ENCODE results near the gene SARDH. TPM values are rescaled to one million over a fixed set of nuclear protein-coding genes. Genes with fewer than 3 reads are reported as not detected.

SARDH gene
- total RNA-seq, 1 donor from 2014 or later, result 1.3 TPM

DNA sequence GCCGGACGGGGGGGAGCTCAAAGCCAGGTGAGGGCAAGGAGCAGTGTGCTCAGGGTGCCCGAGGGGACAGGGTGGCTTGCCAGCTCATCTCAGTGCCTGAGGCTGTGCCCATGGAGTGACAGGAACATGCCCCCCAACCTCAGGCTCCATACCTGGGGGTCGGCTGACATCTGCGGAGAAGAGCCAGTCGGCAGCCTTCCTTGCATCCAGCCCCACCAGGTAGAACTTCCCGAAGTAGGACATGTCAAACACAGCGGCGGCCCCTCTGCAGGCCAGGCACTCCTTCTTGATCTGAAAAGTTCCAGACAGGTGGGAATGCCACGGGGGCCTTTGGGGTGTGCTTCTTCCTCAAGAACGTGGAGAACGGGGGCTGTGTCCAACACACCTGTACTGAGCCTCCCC, 42.1 kb downstream of the SARDH start:
- no peak for TF ChIP-seq CTCF (IDR thresholded peaks at IDR 0.05)
- no peak for DNase-seq (ENCODE audit: low spot score in 2 of 2)
- Histone ChIP-seq H3K27me3 (no peaks in the 10 kb centered on the region), H3K4me1 (no peaks in the 10 kb centered on the region), H3K27ac (no peak overlapping the region), H3K9me3 (no peaks in the 10 kb centered on the region), H3K4me3 (no peak overlapping the region), H3K36me3 (no peaks in the 10 kb centered on the region)
- intact Hi-C loops (cut with DNase I), result no loop called here

GRCh38 chr9:133694686-133695085, 43.5 kb downstream of the SARDH start:
- intact Hi-C loops (cut with DNase I), result no loop called here
- Histone ChIP-seq H3K36me3 (no peaks in the 10 kb centered on the region), H3K9me3 (no peaks in the 10 kb centered on the region), H3K27me3 (no peaks in the 10 kb centered on the region), H3K4me3 (no peak overlapping the region), H3K4me1 (no peaks in the 10 kb centered on the region), H3K27ac (no peak overlapping the region)
- no peak for DNase-seq (ENCODE audit: low spot score in 2 of 2)
- TF ChIP-seq CTCF (IDR thresholded peaks at IDR 0.05), result no peak

DNA sequence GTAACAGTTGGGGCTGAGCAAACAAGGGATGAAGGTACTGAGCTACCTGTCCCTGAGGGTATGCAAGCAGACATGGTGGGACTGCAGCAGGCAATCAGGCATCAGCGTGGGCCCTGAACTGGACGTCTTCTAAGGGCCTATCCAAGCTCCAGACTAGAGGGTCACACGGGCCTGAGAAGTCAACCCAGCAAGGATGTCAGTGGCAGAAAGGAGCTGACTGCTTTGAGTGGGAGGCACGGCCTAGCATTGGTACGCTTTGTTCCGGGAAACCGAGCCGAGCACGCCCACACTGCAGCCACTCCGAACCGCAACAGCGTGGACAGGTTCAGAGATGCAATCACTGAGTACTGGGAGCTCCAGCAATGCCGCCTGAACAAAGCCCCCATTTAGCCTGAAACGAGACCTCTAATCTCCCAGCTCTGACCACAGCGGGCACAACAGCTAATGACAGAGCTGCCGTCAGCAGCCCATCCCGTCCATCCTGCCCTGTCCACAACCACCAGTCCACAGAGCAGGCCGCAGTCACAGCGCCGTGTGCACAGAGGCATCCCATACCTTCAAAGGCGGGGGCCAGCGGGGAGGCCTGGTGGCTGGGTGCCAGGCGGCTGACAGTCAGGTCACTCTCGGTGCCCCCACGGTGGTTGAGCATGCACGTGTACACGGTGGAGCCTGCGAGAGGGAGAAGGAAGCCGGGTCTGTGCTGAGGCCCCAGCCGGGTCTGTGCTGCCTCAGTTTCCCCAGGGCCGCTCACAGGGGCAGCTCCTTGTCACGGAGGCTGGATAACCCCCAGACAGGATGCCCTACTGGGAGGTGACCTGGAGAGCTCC, 44.2 kb downstream of the SARDH start:
- DNase-seq (ENCODE audit: low spot score in 2 of 2), result no peak
- Histone ChIP-seq H3K36me3 (no peaks in the 10 kb centered on the region), H3K4me3 (no peak overlapping the region), H3K27me3 (no peaks in the 10 kb centered on the region), H3K4me1 (no peaks in the 10 kb centered on the region), H3K9me3 (no peaks in the 10 kb centered on the region), H3K27ac (no peak overlapping the region)
- intact Hi-C loops (cut with DNase I), result no loop called here
- TF ChIP-seq CTCF (IDR thresholded peaks at IDR 0.05), result no peak

DNA sequence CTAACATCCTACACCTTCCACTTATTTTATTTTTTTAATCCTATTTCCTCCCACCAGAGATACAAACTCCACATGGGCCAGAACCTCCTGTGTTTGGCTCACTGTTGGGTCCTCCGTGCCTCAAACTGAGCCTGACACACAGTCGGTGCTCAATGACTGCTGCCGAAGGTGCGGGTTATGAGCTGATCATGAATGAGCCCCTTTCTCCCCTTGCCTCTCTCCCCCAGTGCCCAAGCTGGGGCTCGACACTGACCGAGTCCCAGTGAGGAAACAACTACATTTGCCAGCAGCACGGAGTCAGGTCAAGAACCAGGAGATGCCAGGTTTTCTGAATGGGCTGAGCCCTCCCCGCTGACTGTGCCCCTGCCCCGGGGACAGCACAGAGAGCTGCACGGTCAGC, 45.0 kb downstream of the SARDH start:
- intact Hi-C loops (cut with DNase I), result no loop called here
- Histone ChIP-seq H3K9me3 (no peaks in the 10 kb centered on the region), H3K4me1 (no peaks in the 10 kb centered on the region), H3K27ac (no peak overlapping the region), H3K36me3 (no peaks in the 10 kb centered on the region), H3K27me3 (no peaks in the 10 kb centered on the region), H3K4me3 (no peak overlapping the region)
- DNase-seq (ENCODE audit: low spot score in 2 of 2), result no peak
- no peak for TF ChIP-seq CTCF (IDR thresholded peaks at IDR 0.05)

GRCh38 chr9:133692364-133692985, 45.7 kb downstream of the SARDH start:
- Histone ChIP-seq H3K4me1 (no peaks in the 10 kb centered on the region), H3K9me3 (no peaks in the 10 kb centered on the region), H3K4me3 (no peak overlapping the region), H3K36me3 (no peaks in the 10 kb centered on the region), H3K27me3 (no peaks in the 10 kb centered on the region), H3K27ac (no peak overlapping the region)
- intact Hi-C loops (cut with DNase I), result no loop called here
- TF ChIP-seq CTCF (IDR thresholded peaks at IDR 0.05), result no peak
- DNase-seq (ENCODE audit: low spot score in 2 of 2), result no peak

Measured in ascending aorta (tissue), 2 donors.